ENCODE results near the gene SLCO2B1.
A peak's percentile ranks its signal among the peaks of the same experiment; 100 is the strongest.

The SLCO2B1 gene

DNA sequence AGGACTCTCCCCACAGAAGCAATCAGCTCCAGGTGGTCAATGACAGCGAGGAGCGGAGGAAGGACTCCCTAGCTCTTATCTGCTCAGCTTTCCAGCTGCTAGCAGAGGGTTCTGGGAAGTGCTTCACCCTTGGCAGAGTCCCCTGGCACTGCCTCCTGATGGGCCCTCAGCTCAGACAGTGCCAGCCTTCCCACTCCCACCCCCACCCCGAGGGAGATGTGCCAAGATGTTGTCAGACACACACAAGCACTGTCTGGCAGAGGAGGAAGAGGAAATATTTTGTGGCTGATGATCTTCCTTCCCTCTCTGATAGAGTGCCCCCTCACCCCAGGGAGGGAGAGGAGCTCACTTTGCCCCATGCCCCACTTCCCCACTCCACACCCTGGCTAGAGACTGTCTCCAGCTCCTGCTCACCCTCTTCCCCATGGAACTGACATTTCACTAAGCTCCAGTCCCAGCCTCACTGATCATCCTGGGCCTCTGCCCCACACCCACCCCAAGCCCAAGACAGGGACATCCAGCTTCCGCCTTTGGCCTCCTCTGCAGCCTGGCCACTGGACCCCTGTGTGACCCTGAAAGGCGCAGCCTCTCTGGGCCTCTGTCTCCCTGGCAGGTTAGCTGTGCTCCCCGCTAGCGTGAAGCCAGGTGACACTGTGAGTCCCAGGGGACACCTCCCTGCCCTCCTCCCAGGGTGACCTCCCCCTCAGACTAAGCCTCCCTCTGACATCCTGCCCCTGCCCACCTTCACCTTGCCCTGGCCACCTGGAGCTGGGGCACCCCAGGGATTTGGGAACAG is 44.5 kb downstream of the SLCO2B1 start:
- no peak for DNase-seq (ENCODE audit: low spot score)

DNA sequence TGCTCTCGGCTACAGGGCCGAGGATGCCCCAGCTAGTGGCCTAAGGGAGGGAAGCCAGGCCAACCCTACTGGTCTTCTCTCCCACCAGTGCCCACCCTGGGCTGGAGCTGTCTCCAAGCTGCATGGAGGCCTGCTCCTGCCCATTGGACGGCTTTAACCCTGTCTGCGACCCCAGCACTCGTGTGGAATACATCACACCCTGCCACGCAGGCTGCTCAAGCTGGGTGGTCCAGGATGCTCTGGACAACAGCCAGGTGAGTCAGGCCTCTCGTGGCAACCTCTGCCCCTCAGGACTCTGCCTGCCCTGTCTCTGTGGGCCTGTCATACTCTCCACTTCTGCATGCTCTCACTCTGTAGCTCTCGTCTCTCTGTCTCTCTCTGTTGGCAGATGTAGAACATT is 45.5 kb downstream of the SLCO2B1 start:
- DNase-seq (ENCODE audit: low spot score), result no peak

DNA sequence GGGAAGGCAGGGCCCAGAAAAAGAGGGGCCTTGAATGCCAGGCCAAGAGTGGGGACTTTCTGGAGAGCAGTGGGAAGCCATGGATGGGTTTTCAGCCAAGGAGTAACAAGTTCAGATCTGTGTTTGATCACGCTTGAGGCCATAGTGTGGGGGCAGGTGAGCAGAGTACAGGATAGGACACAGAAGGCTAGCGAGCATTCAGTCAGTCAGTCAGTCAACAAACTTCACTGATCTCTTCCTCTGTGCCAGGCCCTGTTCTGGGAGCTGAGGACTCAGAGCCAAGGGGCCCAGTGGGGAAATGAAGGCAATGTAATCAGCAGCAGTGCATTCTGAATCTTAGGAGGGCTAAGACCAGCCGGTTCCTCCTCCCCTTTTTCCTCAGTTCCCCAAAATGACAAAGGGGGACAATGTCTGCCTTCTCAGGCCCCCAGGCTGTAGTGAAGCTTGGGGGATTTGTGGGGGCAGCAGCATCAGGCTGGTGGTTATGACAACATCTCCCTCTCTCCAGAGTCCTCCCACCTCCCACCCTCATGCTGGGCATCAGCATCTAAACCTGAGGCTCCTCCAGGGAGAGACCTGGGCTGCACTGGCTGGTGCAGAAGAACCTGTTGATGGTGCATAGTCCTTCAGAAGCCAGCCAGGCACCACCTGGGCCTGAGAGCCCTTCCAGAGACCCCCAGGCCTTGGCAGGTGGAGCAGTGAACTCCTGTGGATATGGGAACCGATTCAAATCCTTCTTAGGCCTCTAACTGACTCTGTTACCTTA is 46.8 kb downstream of the SLCO2B1 start:
- no peak for DNase-seq (ENCODE audit: low spot score)

- no peak for DNase-seq (ENCODE audit: low spot score)
Observed at GRCh38 chr11:75198278-75198973, 47.5 kb downstream of the SLCO2B1 start.

DNA sequence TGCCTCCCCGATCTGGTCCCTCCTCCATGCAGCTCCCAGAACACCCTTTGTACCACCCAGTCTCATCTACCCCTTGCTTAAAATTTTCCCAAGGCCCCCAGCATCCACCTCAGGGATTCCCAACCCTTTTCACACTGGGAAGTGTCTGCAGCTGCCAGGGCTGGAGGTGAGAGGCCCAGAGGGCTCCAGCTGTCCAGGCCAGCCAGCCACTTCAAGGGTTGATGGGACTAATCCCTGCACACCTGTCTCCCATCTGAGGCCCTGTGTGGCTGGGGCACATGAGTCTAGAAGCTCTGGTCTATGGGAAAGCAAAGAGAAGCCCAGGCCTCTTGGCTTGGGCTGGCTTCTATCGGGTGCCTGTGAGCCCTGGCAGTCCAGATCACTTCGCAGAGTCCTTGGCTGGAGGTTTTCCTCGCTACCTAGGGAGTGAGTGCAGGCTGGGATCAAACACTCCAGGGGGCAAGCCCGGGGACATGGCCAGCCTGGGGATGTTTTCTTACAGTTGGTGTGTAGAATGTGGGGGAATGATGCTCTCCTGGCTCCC is 48.6 kb downstream of the SLCO2B1 start:
- DNase-seq (ENCODE audit: low spot score), result no peak

DNA sequence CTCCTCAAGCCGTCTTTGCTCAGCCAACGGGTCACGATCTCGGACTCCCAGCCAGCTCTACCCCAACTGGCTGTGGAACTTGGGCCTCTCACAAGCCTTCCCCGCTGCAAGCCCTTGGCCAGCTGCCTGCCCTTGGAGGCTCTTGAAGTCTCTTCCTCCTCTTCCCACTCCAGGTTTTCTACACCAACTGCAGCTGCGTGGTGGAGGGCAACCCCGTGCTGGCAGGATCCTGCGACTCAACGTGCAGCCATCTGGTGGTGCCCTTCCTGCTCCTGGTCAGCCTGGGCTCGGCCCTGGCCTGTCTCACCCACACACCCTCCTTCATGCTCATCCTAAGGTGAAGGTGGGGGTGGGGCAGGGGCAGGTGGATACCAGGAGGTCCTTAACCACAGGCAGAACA is 49.1 kb downstream of the SLCO2B1 start:
- no peak for DNase-seq (ENCODE audit: low spot score)

- DNase-seq (ENCODE audit: low spot score), result no peak
Observed at GRCh38 chr11:75200531-75200930, 49.6 kb downstream of the SLCO2B1 start.

DNA sequence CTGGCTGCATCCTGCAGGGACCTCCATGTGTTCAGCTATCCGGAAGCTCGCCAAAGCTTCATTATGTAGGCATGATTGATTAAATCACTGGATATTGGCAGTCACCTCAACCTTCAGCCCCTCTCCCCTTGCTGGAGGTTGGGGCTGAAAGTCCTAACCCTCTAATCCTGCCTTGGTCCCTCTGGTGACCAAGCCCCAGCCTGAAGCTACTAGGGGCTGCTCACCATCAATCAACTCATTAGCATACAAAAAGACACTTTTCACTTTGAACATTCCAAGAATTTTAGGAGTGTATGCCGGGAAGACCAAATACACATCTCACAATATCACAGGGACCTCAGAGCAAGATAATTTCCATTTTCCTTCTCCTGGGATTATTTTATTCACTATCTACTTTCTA is 50.9 kb downstream of the SLCO2B1 start:
- no peak for DNase-seq (ENCODE audit: low spot score)

DNA sequence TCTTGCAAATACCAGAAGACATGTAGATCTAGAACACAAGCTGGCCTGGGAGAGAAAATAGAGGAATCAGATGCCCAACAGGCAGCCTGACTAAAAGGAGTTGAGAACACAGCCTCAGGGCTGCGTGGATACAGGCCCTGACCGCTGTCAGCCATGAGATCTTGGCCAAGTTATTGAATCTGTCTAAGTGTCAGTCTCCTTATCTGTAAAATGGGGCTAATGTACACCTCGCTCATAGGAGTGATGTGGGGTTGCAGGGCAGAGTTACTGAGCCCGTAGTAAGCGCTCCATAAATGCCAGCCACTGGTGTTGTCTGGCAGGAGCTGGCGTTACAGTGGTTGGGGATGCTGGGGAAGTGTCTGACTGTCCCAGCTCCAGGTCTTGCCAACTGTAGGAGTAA is 51.3 kb downstream of the SLCO2B1 start:
- DNase-seq (ENCODE audit: low spot score), result no peak

GRCh38 chr11:75203138-75203537 is 52.2 kb downstream of the SLCO2B1 start:
- no peak for DNase-seq (ENCODE audit: low spot score)

DNA sequence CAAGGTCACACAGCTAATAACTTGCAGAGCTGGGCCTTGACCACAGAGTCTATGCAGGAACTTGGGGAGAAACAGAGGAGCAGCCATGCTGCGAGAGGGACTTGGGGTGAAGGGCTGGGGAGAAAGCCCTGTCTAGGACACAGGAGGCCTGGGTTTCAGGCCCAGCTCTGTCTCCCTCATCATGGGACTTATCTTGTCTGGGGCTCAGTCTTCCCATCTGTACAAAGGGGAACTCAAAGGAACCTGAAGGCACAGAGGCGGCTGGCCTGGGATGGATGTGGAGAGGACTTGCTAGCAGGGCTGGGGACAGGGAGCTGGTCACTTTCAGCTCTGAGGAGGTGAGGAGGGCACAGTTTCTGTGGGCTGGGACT is 52.7 kb downstream of the SLCO2B1 start:
- no peak for DNase-seq (ENCODE audit: low spot score)

DNA sequence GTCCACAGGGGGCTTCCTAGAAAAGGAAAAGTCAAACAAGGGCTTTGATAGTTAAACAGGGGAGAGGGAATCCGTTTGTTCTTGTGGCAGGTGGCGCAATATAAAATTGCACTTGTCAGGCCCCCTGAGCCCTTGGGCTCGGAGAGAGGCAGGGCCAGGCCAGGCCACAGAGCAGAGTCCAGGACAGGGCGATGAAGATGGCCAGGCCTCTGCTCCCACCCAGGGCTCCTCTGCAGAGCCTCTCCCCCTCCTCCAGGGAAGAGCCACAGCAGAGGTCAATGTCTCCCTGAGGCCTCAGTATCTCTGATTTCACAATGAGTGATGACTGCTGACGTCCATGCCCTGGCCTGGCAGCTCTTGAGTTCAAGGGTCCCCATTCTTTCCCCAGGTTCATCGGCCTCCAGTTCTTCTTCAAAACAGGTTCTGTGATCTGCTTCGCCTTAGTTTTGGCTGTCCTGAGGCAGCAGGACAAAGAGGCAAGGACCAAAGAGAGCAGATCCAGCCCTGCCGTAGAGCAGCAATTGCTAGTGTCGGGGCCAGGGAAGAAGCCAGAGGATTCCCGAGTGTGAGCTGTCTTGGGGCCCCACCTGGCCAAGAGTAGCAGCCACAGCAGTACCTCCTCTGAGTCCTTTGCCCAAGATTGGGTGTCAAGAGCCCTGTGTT is 53.2 kb downstream of the SLCO2B1 start:
- DNase-seq (ENCODE audit: low spot score), result no peak

DNA sequence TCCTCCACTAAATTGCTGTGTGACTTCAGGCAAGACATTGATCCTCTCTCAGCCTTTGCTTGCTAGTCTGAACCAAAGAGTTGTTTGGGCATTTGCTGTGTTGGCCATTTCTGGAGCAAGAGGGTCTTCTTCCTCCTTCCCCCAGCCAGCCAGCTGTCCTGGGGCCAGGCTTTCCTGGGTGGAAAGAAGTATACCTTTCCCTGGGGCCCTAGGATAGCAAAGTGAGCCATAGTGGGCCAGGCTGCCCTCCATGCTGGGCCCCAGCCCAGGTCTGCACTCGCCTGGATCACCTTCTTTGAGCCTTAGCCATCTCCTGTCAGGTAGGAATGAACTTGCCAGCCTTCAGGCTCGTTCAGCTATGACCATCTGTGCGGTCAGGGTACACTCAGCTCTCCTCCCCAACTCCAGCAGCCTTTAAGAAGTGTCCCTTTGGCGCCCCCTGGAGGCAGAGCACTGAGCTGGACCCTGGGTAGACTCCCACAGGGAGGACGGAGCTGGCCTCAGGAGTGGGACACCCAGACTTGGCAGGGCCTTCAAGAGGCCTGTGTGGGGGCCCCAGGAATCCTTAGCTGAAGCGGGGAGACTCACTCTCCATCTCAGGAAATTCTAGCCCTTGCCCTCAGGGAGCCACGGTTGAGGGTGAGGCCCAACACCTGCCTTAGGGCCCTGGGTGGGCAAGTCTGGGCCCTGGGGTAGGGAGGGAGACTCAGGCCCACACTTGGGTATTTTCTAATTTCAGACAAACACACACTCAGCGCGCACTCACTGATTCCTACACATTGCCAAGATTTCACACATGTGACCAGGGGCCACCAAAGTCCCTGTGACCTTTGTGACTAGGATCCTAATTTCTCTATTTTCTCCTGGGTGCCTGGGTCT is 54.0 kb downstream of the SLCO2B1 start:
- DNase-seq (ENCODE audit: low spot score), result peak; percentile 78

DNA sequence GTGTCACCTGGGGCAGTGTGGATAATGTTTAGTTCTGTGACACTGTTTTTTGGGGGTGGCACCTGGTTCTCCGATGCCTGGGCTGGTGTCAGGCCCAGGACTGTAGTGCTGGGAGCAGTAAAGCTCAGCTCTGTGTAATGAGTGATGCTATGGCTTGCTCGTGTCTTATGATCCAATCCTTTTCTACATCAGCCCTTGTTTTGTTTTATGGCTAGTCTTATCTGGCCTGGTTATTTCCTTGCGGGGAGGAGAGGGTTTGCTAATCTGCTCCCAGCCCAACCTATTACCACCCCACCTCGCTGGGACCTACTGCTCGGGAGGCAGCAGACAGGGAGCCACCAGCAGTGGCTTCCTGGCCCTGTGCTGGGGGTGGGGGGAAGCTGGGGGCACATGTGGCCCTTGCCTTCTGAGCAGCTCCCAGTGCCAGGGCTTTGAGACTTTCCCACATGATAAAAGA is 54.7 kb downstream of the SLCO2B1 start:
- DNase-seq (ENCODE audit: low spot score), result no peak

- DNase-seq (ENCODE audit: low spot score), result no peak
Observed at GRCh38 chr11:75208446-75208845, 57.5 kb downstream of the SLCO2B1 start.

DNA sequence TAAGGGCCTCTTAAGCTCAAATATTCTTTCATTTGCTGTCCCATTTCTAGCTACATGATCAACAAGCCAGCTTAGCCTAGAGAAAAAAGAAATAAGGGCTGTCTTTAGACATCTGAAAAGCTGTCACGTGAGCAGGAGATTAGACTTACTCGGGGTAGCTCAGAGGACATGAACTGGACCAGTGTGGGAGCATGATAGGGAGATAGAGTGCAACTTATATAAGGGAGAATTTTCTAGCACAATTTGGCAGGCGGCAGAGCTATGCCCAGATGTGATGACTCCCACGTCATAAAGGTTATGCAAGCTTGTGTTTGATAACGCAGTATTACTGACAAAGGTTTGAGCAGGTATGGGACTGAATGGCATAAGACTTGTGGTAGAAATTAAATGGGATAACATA is 61.5 kb downstream of the SLCO2B1 start:
- no peak for DNase-seq (ENCODE audit: low spot score)

- DNase-seq (ENCODE audit: low spot score), result peak; percentile 62
Observed at GRCh38 chr11:75214411-75214821, 63.5 kb downstream of the SLCO2B1 start.

DNA sequence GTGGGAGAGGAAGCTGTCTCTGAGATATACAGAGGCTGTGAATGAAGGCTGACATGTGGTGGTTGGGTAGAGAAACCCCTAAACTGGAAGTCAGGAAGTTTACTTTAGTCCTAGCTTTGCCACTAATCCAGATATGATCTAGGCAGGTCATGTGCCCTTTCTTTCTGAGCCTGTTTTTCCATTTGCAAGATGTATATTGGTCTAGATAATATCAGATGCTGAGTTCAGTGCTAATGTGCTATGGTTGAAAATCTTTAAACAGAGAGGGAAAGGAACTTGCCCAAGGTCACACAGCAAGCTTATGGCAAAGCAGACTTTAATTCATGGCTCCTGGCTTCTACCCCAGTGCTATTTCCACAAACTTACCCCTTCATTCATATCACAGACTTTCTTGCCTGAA is 63.9 kb downstream of the SLCO2B1 start:
- DNase-seq (ENCODE audit: low spot score), result no peak

- no peak for DNase-seq (ENCODE audit: low spot score)
Observed at GRCh38 chr11:75219869-75220268, 69.0 kb downstream of the SLCO2B1 start.

DNA sequence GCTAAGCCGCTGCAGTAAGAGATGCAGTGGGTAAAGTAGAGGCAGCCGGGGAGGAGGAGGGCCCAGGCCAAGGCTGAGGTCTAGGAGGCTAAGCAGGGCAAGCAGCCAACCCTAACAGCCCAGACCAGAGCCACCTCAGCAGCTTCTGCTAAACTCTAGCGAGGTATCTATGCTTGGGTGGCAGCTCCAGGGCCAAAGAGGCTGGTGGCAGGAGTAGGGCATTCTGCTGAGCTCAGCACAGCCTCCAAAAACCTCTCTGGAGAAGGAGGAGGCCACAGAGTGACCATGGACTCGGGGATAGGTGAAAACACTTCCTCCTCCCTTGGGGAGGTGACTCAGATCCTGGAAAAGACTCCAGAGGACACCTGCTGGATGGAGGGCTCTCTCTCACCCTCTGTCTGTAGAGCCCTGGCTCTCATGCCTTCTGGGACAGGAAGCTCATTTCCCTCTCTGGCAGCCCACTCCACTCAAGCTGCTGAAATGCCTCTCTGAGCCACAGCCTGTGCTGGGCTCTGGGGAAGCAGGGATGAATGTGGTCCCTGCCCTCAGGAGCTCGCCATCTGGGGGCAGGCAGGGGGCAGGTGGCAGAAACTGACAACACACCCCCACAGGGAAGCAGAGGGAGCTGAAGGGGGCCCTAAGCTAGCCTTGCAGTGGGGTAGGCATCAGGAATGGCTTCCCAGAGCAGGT is 73.2 kb downstream of the SLCO2B1 start:
- DNase-seq (ENCODE audit: low spot score), result no peak
